ENCODE results near the gene PPDPF. TPM values are rescaled to one million over a fixed set of nuclear protein-coding genes. Genes with fewer than 3 reads are reported as not detected.
"Not testable (repeated sequence)": the region's sequence is repeated elsewhere in the genome, so short reads cannot be mapped to it uniquely, and the experiment has no call there.

The PPDPF gene
- total RNA-seq, 1 donor from 2014 or later = 159 TPM

DNA sequence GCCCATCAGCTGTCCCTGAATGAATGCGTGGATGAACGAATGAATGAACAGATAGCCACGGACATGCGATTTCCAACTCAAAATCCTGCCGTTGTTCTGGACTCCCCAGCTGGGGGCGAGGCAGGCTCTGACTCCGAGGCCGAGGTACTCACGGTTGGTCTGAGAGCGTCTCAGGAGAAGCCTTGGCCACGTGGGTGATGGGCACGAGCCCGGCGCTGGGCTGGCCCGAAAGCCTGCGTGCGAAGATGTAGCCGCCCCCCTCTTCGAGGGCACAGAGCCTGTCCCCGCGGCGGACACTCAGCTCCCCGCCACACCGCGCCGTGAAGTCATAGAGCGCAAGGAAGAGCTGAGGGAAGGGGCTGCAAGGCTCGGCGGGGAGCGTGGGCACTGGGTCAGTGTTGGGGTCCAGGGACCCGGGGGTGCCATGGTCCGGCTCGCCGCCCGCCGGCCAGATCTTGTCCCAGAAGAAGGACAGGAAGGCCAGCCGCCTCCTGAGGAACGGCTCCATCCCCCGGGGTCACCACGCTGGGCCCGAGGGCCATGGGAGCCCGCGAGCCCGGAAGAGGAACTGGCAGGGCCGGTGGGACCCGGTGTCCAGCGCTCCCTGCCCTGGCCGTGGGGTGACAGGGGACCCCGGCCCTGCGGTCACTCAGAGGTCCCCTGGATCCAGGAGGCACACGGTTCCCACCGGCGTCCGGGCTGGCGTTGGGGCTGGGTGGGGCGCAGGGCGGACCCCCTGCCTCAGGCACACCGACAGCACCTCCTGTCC lies 26.6 kb downstream of the PPDPF start:
- intact Hi-C loops (cut with micrococcal nuclease) = no loop called here

DNA sequence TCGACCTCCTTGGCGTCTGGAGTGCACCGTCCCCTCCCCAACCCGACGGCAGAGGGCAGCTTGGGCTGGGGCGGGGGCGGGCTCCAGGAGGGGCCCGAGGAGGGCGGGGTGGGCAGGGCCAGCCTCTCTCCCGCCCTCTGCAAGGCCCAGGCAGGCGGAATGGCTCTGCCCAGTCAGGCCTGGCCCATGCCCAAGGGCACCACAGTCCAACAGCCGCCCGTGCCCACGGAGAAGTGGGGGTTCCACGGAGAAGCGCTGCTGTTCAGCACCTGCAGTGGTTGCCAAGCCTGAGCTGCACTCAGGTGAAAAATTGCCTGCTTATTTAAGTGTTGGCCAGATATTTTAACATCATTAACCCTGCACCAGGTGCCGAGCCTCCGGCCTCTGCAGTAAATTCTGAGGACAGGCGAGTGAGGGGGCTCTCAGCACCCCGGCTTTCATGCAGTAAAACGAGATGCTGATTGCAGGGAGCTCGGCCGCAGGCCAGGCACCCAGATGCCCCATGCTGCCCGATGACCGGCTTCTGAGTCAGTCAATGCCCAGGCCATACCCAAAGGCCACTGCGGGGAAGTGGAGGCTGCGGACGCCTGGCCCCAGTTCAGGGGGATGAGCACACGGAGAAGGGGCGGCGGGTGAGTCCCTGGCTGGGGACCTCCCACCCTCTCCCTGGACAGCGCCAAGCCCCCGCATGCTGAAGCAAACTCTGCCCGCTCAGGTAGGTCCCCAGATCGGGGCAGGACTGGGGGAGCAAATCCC lies 27.3 kb downstream of the PPDPF start, which contains the start of gene SRMS:
Gene SRMS, minus strand, starts transcription at position 25 of the 756 bp plus-strand sequence. CDS start 286 bp downstream, outside the sequence.
- intact Hi-C loops (cut with micrococcal nuclease) = no loop called here

DNA sequence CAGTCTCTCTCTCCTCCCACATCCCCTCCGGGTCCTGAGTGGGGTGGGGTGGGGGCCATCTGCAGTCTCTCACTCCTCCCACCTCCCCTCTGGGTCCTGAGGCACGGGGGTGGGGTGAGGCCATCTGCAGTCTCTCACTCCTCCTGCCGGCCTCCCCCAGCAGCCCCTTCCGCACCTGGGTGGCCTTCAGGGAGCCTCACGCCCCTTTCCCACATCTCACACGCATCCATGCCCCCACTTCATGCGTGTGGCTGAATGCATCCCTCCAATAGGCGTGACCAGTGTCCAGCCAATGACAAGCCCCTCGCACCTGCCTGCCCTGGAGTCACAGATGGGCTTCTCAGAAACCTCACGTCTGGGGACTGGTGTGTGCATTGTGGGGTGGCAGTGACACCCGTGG lies 28.0 kb downstream of the PPDPF start:
- intact Hi-C loops (cut with micrococcal nuclease) = no loop called here

- intact Hi-C loops (cut with micrococcal nuclease) = no loop called here
These were observed 28.5 kb downstream of the PPDPF start for GRCh38 chr20:63549019-63549418.

DNA sequence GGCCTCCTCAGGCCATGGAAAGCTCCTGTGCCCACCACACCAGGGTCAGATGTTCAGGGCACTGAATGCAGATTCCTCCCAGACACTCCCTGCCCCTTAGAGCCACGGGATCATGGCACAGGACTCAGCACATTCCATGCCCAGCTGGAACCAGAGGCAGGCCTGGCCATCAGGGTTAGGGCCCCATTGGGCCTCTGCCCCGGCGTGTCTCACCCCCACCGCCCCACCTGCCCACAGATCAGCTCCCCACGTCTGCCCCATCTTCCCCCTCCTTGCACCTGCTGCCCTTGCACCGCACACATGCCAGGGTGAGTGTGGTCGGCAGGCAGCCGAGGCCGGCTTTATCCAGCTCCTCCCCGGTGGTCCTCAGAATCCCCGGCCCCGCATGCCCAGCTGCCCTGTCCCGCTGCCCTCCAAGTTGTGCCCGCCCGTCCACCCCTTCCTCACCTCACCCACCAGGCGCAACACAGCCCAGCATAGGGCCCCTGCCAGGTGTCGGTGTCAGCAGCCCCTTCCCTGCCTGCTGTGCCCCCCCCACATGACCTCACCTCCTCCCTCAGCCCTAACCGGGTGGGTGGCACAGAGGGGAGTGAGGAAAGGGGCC lies 29.2 kb downstream of the PPDPF start:
- intact Hi-C loops (cut with micrococcal nuclease) = no loop called here

GRCh38 chr20:63551068-63551467 lies 30.5 kb downstream of the PPDPF start:
- intact Hi-C loops (cut with micrococcal nuclease) = no loop called here

DNA sequence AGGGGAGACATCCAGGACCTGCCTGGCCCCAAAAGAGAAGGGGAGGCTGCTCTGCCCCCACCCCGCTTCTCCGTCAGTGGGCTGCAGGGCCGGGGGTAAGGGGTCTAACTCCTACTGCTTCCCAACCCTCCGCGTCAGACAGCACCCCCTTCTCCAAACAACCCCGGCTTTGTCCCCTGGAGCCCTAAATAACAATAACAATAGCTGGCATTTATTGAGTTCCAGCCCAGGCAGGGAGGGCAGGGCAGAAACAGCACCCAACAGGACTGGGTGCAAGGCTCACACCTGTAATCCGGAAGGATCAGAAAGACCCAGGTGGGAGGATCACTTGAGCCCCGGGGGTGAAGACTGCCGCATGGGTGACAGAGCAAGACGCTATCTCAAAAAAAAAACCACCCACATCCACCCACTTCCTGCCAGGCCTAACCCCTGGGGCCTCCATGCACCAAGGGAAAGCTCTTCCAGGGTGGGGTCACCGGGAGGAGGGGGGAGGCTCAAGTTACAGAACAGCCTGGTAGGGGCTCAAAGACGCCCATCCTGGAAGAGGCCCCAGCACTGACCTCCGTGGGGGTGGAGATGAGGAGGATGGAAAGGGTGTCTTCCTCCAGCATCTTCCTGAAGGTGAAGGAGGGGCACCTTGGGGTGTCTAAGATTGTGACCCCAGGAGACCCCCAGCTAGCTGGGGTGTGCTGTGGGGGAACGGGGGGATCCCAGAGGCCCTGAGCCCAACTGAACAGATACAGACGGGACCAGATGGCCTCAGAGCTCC lies 32.1 kb downstream of the PPDPF start:
- intact Hi-C loops (cut with micrococcal nuclease) = loop anchor here (1.0 kb wide), 3 partner anchors 15 to 87 kb away; partner anchors contain the start of gene PTK6

GRCh38 chr20:63553251-63553932 lies 32.8 kb downstream of the PPDPF start:
- intact Hi-C loops (cut with micrococcal nuclease) = loop anchor here (1.0 kb wide), 3 partner anchors 16 to 86 kb away; partner anchors contain the start of gene PTK6

GRCh38 chr20:63553933-63554290 lies 33.3 kb downstream of the PPDPF start, which contains the start of gene FNDC11:
TSS of gene FNDC11 (plus strand) at chr20:63554159. CDS start at chr20:63555664, 1,505 bp downstream.
- intact Hi-C loops (cut with micrococcal nuclease) = loop anchor here (1.0 kb wide), 3 partner anchors 17 to 85 kb away; partner anchors contain the start of gene PTK6

GRCh38 chr20:63554361-63555278 lies 34.1 kb downstream of the PPDPF start:
- intact Hi-C loops (cut with micrococcal nuclease) = no loop called here

- intact Hi-C loops (cut with micrococcal nuclease) = no loop called here
These were observed 35.3 kb downstream of the PPDPF start for GRCh38 chr20:63555661-63556381.

- intact Hi-C loops (cut with micrococcal nuclease) = no loop called here
These were observed 36.4 kb downstream of the PPDPF start for GRCh38 chr20:63556873-63557478.

DNA sequence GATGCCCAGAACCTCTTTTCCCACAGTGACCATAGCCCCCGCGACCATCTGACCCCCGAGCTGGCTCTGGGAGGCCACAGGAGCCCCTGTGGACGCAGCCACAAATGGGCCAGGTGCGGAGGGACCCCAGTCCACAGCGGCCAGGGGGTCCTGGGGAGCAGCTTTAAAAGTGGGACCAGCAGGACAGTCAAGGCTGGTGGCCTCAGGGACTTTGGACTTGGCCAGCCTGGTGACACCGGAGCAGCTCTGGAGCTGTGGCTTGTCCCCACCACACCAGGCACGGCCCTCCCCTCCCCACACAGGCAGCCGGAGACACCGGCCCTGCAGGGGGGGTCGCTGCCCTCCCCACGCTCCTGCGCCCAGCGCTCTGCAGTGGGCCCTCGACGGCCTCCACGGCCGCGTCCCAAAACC lies 36.9 kb downstream of the PPDPF start:
- intact Hi-C loops (cut with micrococcal nuclease) = no loop called here

DNA sequence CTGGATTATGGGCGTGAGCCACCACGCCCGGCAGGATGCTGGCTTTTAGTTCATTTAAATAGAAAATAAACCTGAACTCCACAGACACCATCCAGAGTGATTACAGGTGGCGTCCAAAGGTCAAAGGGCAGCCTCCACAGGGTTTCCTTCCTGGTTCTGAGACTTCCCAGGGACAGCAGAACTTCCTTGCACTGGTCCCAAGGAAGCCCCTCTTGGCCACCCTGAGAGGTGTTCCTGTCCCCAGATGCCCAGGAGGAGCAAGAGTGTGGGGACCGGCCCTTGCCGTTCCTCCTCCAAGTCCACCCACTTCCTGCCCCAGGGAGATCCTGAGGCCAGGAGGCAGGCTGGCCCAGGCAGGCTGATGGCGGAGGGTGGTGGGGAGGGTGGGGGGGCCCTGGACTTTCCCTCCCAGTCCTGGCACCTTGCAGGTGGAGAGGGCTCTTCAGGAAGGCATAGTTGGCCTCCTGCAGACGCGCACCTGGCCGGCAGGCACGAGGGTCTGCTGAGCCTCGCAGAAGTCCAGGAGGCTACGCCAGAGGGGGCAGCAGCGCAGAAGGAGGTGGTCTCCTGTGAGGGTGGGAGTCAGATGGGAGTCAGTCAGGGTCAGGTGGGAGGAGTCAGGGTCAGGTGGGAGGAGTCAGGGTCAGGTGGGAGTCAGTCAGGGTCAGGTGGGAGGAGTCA lies 38.4 kb downstream of the PPDPF start:
- intact Hi-C loops (cut with micrococcal nuclease) = no loop called here

- intact Hi-C loops (cut with micrococcal nuclease) = not testable (repeated sequence)
These were observed 39.1 kb downstream of the PPDPF start for GRCh38 chr20:63559485-63560332.

- intact Hi-C loops (cut with micrococcal nuclease) = no loop called here
These were observed 39.8 kb downstream of the PPDPF start for GRCh38 chr20:63560333-63560805.
